Right atrium auricular region (tissue), 2 donors: Measurements from ENCODE around the gene TTC9C. TPM values are rescaled to one million over a fixed set of nuclear protein-coding genes. Genes with fewer than 3 reads are reported as not detected.
A peak's percentile ranks its signal among the peaks of the same experiment; 100 is the strongest.

Experiments used
- DNase-seq: peaks from one replicate; pipeline ENCODE4 v3.0.0-alpha.2; 2019; ENCODE audit warnings: low spot score
- H3K27ac ChIP-seq, 2 donors: fragments of 200-600 bp; sonication (generic); 1 replicate in 1 of 2; 2 replicates in 1 of 2; pipeline ENCODE4 v1.5.1; 2016 to 2019
- H3K27me3 ChIP-seq, 2 donors: fragments of 200-600 bp; sonication (generic); one replicate each; pipeline versions ENCODE4 v1.5.1 to v1.6.0; 2017 to 2019
- H3K36me3 ChIP-seq: fragments of 200-600 bp; sonication (generic); one replicate; pipeline ENCODE4 v1.5.1; 2016
- H3K4me1 ChIP-seq, 2 donors: fragments of 200-600 bp; sonication (generic); one replicate each; pipeline versions ENCODE4 v1.5.1 to v1.6.0; 2017 to 2019
- H3K4me3 ChIP-seq, 2 donors: fragments of 200-600 bp; sonication (generic); 1 replicate in 1 of 2; 2 replicates in 1 of 2; pipeline ENCODE4 v1.5.1; 2017 to 2019; ENCODE audit warnings: mild to moderate bottlenecking in 1 of 2, moderate library complexity in 1 of 2
- H3K9me3 ChIP-seq, 2 donors: fragments of 200-600 bp; sonication (generic); one replicate each; pipeline ENCODE4 v1.5.1; 2019
- CTCF ChIP-seq, 2 donors: fragments of 200-600 bp; sonication (generic); IDR thresholded peaks; one replicate each; pipeline ENCODE4 v1.5.1; 2019; ENCODE audit warnings: antibody characterized with exemption in 2 of 2
- total RNA-seq, 2 donors: library from RNA; depleted of rRNA; stranded (reverse); fragments of >200 nt; gene quantifications; one replicate each; pipeline ENCODE4 v1.1.0, GENCODE V29; 2016

Gene TTC9C
- total RNA-seq, 2 donors from 2014 or later, result 9.6 to 11.4 TPM

DNA sequence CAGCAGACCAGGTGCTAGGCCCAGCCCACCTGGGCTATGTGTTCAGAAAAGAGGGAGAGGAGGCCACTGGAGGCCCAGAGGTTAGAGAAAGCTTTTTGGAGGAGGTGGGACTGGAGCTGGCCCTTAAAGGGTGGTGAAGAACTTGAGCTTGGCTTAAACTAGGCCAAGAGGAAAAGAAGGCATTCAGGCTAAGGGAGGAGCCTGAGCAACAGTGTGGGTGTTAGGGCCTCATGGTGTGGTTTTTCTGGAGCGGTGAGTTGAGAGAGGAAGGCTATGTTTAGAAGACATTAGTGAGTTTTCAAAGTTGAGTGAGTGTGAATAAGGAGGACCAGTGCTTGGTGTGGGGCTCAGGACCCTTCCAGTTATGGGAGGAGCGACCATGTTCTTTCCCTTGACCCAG lies 49.1 kb downstream of the TTC9C start:
- peaks cover 22% of the 10 kb centered on the region for H3K36me3 ChIP-seq
- no peak overlapping the region for H3K4me3 ChIP-seq
- no peak for TF ChIP-seq CTCF (IDR thresholded peaks at IDR 0.05)
- H3K27me3 ChIP-seq, result no peaks in the 10 kb centered on the region
- no peak overlapping the region for H3K27ac ChIP-seq
- no peaks in the 10 kb centered on the region for H3K9me3 ChIP-seq
- H3K4me1 ChIP-seq, result peaks cover 0 to under 1% of the 10 kb centered on the region in 2 donors
- DNase-seq, result no peak

- TF ChIP-seq CTCF (IDR thresholded peaks at IDR 0.05), result no peak
Observed at GRCh38 chr11:62778441-62778840, 50.2 kb downstream of the TTC9C start.

GRCh38 chr11:62782753-62783152 lies 54.5 kb downstream of the TTC9C start:
- no peak for DNase-seq
- H3K27me3 ChIP-seq, result no peaks in the 10 kb centered on the region
- peaks cover 0 to 10% of the 10 kb centered on the region in 2 donors for H3K4me1 ChIP-seq
- H3K27ac ChIP-seq, result no peak overlapping the region
- peaks cover 18% of the 10 kb centered on the region for H3K36me3 ChIP-seq
- H3K9me3 ChIP-seq, result no peaks in the 10 kb centered on the region
- TF ChIP-seq CTCF (IDR thresholded peaks at IDR 0.05), result no peak
- no peak overlapping the region for H3K4me3 ChIP-seq

More at GRCh38 chr11:62778441-62778840, 50.2 kb downstream of the TTC9C start:
- Histone ChIP-seq H3K36me3 (peaks cover 29% of the 10 kb centered on the region), H3K9me3 (no peaks in the 10 kb centered on the region), H3K4me3 (no peak overlapping the region), H3K4me1 (no peaks in the 10 kb centered on the region), H3K27ac (no peak overlapping the region), H3K27me3 (no peaks in the 10 kb centered on the region)
- DNase-seq, result no peak

- DNase-seq, result peak; percentile 92
- Histone ChIP-seq H3K36me3 (peaks cover 19% of the 10 kb centered on the region), H3K9me3 (no peaks in the 10 kb centered on the region), H3K4me1 (peaks cover 0 to 38% of the 10 kb centered on the region in 2 donors), H3K27ac (peak overlapping the region; percentile 98 to 100), H3K4me3 (peak overlapping the region; percentile 90 to 99), H3K27me3 (no peaks in the 10 kb centered on the region)
- TF ChIP-seq CTCF (IDR thresholded peaks at IDR 0.05), result peak; percentile 89 to 94
Observed at GRCh38 chr11:62786318-62787004, 58.2 kb downstream of the TTC9C start.

DNA sequence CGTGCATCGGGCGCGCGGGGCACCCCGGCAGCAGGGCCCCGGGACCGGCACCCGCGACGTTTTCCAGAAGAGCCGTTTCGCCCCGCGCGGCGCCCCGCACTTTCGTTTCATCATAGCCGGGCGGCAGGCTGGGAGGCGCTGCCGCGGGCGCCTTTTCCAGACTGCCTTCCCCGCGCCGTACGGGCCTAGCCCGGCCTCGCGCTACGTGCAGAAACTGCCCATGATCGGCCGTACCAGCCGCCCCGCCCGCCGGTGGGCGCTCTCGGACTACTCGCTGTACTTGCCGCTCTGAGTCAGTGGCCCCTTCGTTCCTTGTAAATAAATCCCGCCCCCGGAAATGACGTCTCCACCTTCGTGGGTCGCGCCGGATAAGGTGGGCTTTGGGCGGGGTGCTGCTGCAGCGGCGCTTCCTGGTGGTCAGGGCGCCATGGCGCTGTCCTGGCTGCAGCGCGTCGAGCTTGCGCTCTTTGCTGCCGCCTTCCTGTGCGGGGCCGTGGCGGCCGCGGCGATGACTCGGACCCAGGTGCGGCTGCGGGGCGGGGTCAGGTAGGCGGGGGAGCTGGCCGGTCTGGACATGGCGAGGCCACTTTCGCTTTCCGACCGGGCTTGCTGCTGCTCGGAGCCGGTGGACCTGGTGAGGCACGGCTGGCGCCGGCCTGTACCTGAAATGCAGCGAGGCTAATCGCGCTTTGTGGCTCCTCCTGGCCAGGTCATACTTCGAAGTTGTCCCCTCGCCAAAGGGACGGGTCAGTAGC lies 58.9 kb downstream of the TTC9C start, which contains the start of gene TMEM179B:
Gene TMEM179B, plus strand, starts transcription at position 398 of the 755 bp plus-strand sequence. Its CDS starts 30 bp downstream, at position 428.
- Histone ChIP-seq H3K27me3 (no peaks in the 10 kb centered on the region), H3K36me3 (peaks cover 18% of the 10 kb centered on the region), H3K27ac (peak within 1 kb of the TSS; percentile 98 to 100), H3K4me3 (peak within 1 kb of the TSS; percentile 90 to 99), H3K4me1 (peaks cover 0 to 41% of the 10 kb centered on the region in 2 donors), H3K9me3 (no peaks in the 10 kb centered on the region)
- DNase-seq, result peak; percentile 99
- peak in 1 of 2 donors; percentile 32 for TF ChIP-seq CTCF (IDR thresholded peaks at IDR 0.05)

Other genes with a start within 250 kb of the TTC9C start
- 100 to 1,000 TPM; 270 to 441 TPM for gene AHNAK, start 181.7 kb upstream of the TTC9C start, total RNA-seq
- gene EEF1G, start 154.6 kb upstream of the TTC9C start, total RNA-seq, result 1,000 to 10,000 TPM in 1 of 2 donors, 100 to 1,000 TPM in 1; 707 to 1,175 TPM
- gene TUT1, start 137.0 kb upstream of the TTC9C start, total RNA-seq, result 1 to 10 TPM; 5.4 to 5.7 TPM
- 10 to 100 TPM; 30.0 to 40.5 TPM for gene MTA2, start 126.6 kb upstream of the TTC9C start, total RNA-seq
- gene EML3, start 115.7 kb upstream of the TTC9C start, total RNA-seq, result 10 to 100 TPM; 15.8 to 21.3 TPM
- gene ROM1, start 115.2 kb upstream of the TTC9C start, total RNA-seq, result 1 to 10 TPM; 3.2 to 5.3 TPM
- gene B3GAT3, start 106.5 kb upstream of the TTC9C start, total RNA-seq, result 10 to 100 TPM; 12.7 to 14.0 TPM
- 10 to 100 TPM; 71.8 to 78.0 TPM for gene GANAB, start 81.9 kb upstream of the TTC9C start, total RNA-seq
- gene INTS5, start 75.2 kb upstream of the TTC9C start, total RNA-seq, result 10 to 100 TPM; 12.1 to 19.8 TPM
- gene C11orf98, start 63.3 kb upstream of the TTC9C start, total RNA-seq, result 10 to 100 TPM; 40.1 to 44.0 TPM
- 1 to 10 TPM in 1 of 2 donors, under 1 TPM in 1; 0.41 to 3.7 TPM for gene CSKMT, start 63.2 kb upstream of the TTC9C start, total RNA-seq
- 1 to 10 TPM; 5.0 to 8.7 TPM for gene UQCC3, start 56.8 kb upstream of the TTC9C start, total RNA-seq
- 1 to 10 TPM; 2.3 to 2.4 TPM for gene LBHD1, start 56.2 kb upstream of the TTC9C start, total RNA-seq
- 100 to 1,000 TPM in 1 of 2 donors, 10 to 100 TPM in 1; 77.4 to 116 TPM for gene UBXN1, start 49.4 kb upstream of the TTC9C start, total RNA-seq
- gene LRRN4CL, start 39.0 kb upstream of the TTC9C start, total RNA-seq, result 1 to 10 TPM; 1.5 to 3.0 TPM
- gene BSCL2, start 21.1 kb upstream of the TTC9C start, total RNA-seq, result 10 to 100 TPM; 18.6 to 23.0 TPM
- gene GNG3, start 20.8 kb upstream of the TTC9C start, total RNA-seq, result not detected
- gene HNRNPUL2, start 1.0 kb upstream of the TTC9C start, total RNA-seq, result 10 to 100 TPM; 12.2 to 15.6 TPM
- gene ZBTB3, start 25.7 kb downstream of the TTC9C start, total RNA-seq, result 1 to 10 TPM; 5.1 to 7.8 TPM
- 10 to 100 TPM; 32.9 to 34.8 TPM for gene POLR2G, start 33.1 kb downstream of the TTC9C start, total RNA-seq
- 1 to 10 TPM; 5.8 to 9.5 TPM for gene TAF6L, start 42.9 kb downstream of the TTC9C start, total RNA-seq
- 10 to 100 TPM; 42.5 to 44.8 TPM for gene TMEM179B, start 58.9 kb downstream of the TTC9C start, total RNA-seq
- 10 to 100 TPM; 27.7 TPM for gene TMEM223, start 63.5 kb downstream of the TTC9C start, total RNA-seq
- gene NXF1, start 77.0 kb downstream of the TTC9C start, total RNA-seq, result 10 to 100 TPM; 33.9 to 35.9 TPM
- 10 to 100 TPM; 15.2 to 24.7 TPM for gene STX5, start 103.6 kb downstream of the TTC9C start, total RNA-seq
- gene TEX54, start 104.4 kb downstream of the TTC9C start, total RNA-seq, result not detected
- gene WDR74, start 111.1 kb downstream of the TTC9C start, total RNA-seq, result 10 to 100 TPM; 17.8 to 26.8 TPM
- 10 to 100 TPM; 27.7 to 64.9 TPM for gene SLC3A2, start 152.4 kb downstream of the TTC9C start, total RNA-seq
- gene CHRM1, start 192.9 kb downstream of the TTC9C start, total RNA-seq, result not detected